Retinal pigment epithelial cell (primary cell): Measurements from ENCODE around the gene MOV10L1.
"Not testable (repeated sequence)": the region's sequence is repeated elsewhere in the genome, so short reads cannot be mapped to it uniquely, and the experiment has no call there.

Source experiments
- DNase-seq: peaks from one replicate; pipeline ENCODE4 v3.0.0-alpha.2; 2010; ENCODE audit warnings: low read depth
- H3K4me3 ChIP-seq: 2 replicates; pipeline ENCODE4 v1.5.1; 2011; ENCODE audit warnings: mild to moderate bottlenecking, low read length, control low read depth, moderate library complexity
- CTCF ChIP-seq: conservative IDR thresholded peaks from 2 replicates; pipeline ENCODE4 v1.5.1; 2011; ENCODE audit warnings: low read depth, low read length, control low read depth, inconsistent platforms

MOV10L1 gene

DNA sequence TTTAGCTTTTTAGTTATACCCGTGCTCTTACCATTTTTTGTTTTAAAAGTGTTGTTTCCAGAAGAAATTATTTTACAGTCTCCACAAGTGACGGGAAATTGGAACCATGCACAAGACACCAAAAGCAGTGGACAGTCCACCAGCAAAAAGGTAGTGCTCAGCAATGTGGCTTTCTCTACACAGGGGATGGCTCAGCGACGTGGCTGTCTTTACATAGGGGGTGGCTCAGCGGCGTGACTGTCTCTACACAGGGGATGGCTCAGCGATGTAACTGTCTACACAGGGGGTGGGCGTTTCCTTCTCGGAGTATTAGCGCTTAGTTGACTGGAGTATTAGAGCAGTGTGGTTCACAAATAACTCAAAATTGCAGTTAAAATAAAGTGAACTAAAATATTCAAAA, 44.7 kb downstream of the MOV10L1 start:
- H3K4me3 ChIP-seq: no peak overlapping the region
- TF ChIP-seq CTCF: no peak
- no peak for DNase-seq

GRCh38 chr22:50136581-50137015, 46.8 kb downstream of the MOV10L1 start:
- no peak overlapping the region for H3K4me3 ChIP-seq
- TF ChIP-seq CTCF: no peak
- no peak for DNase-seq

DNA sequence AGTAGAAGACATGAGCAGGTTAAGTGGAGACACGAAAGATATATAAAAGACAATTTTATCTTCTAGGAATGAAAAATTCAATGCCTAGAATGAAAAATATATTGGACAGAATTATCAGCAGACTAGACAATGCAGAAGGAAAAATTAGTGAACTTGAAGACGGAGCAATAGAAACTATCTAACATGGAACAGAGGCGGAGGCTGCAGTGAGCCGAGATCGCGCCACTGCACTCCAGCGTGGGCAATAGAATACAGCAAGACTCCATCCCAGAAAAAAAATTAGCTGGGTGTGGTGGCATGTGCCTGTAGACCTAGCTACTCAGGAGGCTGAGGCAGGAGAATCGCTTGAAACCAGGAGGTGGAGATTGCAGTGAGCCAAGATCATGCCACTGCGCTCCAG, 47.5 kb downstream of the MOV10L1 start:
- H3K4me3 ChIP-seq, DNase-seq: not testable (repeated sequence)

GRCh38 chr22:50138041-50138440, 48.2 kb downstream of the MOV10L1 start:
- TF ChIP-seq CTCF: no peak
- DNase-seq: no peak
- no peak overlapping the region for H3K4me3 ChIP-seq

DNA sequence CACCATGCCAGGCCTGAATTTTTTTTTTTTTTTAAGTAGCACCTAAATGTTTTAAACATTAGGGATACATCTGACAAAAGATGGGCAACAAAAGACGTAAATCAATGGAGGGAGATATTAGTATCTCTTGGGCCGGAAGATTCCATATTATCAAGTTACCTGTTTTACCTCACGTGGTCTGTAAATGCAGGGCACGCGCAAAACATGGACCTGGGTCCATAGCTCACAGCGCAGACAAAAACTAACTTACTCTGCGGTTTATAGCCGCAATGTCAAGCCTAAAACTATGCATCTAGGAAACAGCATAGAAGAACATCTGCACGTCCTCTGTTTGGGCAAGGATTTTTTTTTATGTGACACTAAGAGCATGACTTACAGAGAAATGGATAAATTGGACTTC, 49.2 kb downstream of the MOV10L1 start:
- no peak overlapping the region for H3K4me3 ChIP-seq
- TF ChIP-seq CTCF: no peak
- DNase-seq: no peak

GRCh38 chr22:50139843-50140415, 50.1 kb downstream of the MOV10L1 start:
- TF ChIP-seq CTCF: no peak
- no peak for DNase-seq
- no peak overlapping the region for H3K4me3 ChIP-seq

DNA sequence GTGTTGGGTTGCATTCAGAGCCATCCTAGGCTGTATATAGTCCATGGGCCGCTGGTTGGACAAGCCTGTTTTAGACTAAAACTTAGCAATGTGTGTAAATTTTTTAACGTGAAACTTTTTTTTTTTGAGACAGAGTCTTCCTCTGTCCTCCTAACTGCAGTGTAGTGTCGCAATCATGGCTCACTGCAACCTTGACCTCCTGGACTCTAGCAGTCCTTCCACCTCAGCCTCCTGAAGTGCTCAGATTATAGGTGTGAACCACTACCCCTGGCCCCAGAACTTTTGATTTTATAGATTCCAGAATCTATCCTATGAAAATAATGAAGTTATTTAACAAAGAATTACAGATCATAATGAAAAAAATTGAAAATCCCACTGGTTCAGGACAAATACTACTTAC, 50.8 kb downstream of the MOV10L1 start:
- no peak for TF ChIP-seq CTCF
- H3K4me3 ChIP-seq: no peak overlapping the region
- no peak for DNase-seq

- no peak overlapping the region for H3K4me3 ChIP-seq
- no peak for DNase-seq
- no peak for TF ChIP-seq CTCF
Measured at GRCh38 chr22:50141462-50141861, 51.7 kb downstream of the MOV10L1 start.
